Thymus (tissue), 11 donors: Measurements from ENCODE around the gene KCNK2. TPM values are rescaled to one million over a fixed set of nuclear protein-coding genes. Genes with fewer than 3 reads are reported as not detected.

Experiments
- DNase-seq, 9 donors: peaks; one replicate each; pipeline ENCODE4 v3.0.0-alpha.2; 2013; ENCODE audit warnings: low spot score in 9 of 9, low read depth in 6 of 9, missing footprints in 1 of 9
- H3K27ac ChIP-seq, 2 donors: one replicate each; pipeline ENCODE4 v1.5.1; 2013; ENCODE audit warnings: control low read depth in 1 of 2, low read depth in 1 of 2, low read length in 1 of 2, mild to moderate bottlenecking in 1 of 2, moderate library complexity in 1 of 2
- H3K27me3 ChIP-seq, 2 donors: one replicate each; pipeline ENCODE4 v1.5.1; 2013; ENCODE audit warnings: low read length in 1 of 2; ENCODE audit not compliant: control insufficient read depth in 2 of 2, insufficient read depth in 1 of 2
- H3K36me3 ChIP-seq, 2 donors: one replicate each; pipeline ENCODE4 v1.5.1; 2013; ENCODE audit warnings: low read length in 1 of 2, mild to moderate bottlenecking in 1 of 2, moderate library complexity in 1 of 2; ENCODE audit not compliant: control insufficient read depth in 2 of 2, insufficient read depth in 2 of 2
- H3K4me1 ChIP-seq, 2 donors: one replicate each; pipeline ENCODE4 v1.5.1; 2013; ENCODE audit warnings: low read length in 2 of 2; ENCODE audit not compliant: control insufficient read depth in 2 of 2, insufficient read depth in 2 of 2
- H3K4me3 ChIP-seq, 2 donors: one replicate each; pipeline ENCODE4 v1.5.1; 2013; ENCODE audit warnings: low read length in 2 of 2, control low read depth in 1 of 2, mild to moderate bottlenecking in 1 of 2
- H3K9me3 ChIP-seq, 2 donors: one replicate each; pipeline ENCODE4 v1.5.1; 2013; ENCODE audit warnings: low read length in 1 of 2, mild to moderate bottlenecking in 1 of 2; ENCODE audit not compliant: control insufficient read depth in 2 of 2, insufficient read depth in 1 of 2
- WGBS: extraction: QIAGEN DNeasy Blood & Tissue Kit; methylation state at CpG from one replicate; pipeline ENCODE4 v1.1.7; 2013; 5-methylcytosine and 5-hydroxymethylcytosine counted together
- polyA plus RNA-seq: library from polyadenylated mRNA; stranded (reverse); fragments of 200-250 nt; gene quantifications from one replicate; pipeline ENCODE4 v1.2.3, GENCODE V29; 2013
- total RNA-seq: library from RNA; stranded (reverse); fragments of 120-200 nt; gene quantifications from one replicate; pipeline ENCODE4 v1.2.4, GENCODE V29; 2013
- donor health status: healthy.

KCNK2 gene
- total and polyA plus RNA-seq, 2 donors = 0.30 to 0.57 TPM

DNA sequence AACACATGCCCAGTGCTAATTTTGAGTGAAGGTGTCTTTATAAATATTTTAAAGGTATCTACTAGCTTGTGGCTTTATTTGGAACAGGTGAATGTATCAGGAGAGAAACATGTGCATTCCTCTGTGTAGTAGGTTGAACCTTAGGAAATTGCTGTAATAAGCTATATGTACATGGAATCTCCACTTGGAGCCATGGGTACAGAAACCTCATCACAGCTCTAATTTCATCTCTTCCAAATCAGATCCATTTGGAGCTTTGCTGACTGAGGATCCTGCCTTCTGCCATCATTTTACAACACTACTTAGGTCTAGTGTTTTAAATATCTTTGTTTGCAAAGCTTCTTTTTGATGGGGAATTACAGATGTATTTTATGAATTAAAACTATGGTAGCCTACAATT, 2.1 kb downstream of the KCNK2 start:
- no peak overlapping the region for H3K4me3 ChIP-seq
- no peaks in the 10 kb centered on the region for H3K4me1 ChIP-seq
- no peak overlapping the region for H3K27ac ChIP-seq
- H3K36me3 ChIP-seq = no peaks in the 10 kb centered on the region
- H3K9me3 ChIP-seq = no peaks in the 10 kb centered on the region
- peaks cover 31 to 50% of the 10 kb centered on the region in 2 donors for H3K27me3 ChIP-seq
- no peak for DNase-seq

DNA sequence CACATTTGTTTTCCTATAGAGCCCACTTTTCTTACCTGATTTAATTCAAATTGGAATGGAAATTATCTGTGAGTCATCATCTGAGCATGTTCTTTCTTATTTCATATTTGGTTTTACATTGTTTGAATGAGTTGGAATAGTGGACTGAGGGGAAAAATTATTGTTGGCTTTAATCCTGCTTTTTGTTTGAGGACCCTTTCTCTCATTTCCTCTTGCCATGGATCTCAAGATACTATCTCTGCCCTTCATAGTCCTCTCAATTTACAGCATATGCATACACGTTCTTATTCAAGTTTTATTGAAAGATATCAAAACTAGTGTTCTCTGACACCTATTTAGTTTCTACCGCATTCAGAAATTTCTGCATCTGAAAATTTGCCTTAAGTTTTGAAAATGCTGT, 5.1 kb downstream of the KCNK2 start:
- H3K9me3 ChIP-seq = no peaks in the 10 kb centered on the region
- no peak overlapping the region for H3K4me3 ChIP-seq
- H3K27ac ChIP-seq = no peak overlapping the region
- no peaks in the 10 kb centered on the region for H3K36me3 ChIP-seq
- no peaks in the 10 kb centered on the region for H3K4me1 ChIP-seq
- peaks cover 13 to 23% of the 10 kb centered on the region in 2 donors for H3K27me3 ChIP-seq
- no peak for DNase-seq
- WGBS = 85% methylated on average over 2 of the region's 2 CpGs

- H3K27ac ChIP-seq = no peak overlapping the region
- no peak overlapping the region for H3K4me3 ChIP-seq
- no peaks in the 10 kb centered on the region for H3K9me3 ChIP-seq
- no peaks in the 10 kb centered on the region for H3K36me3 ChIP-seq
- no peak for DNase-seq
- no peaks in the 10 kb centered on the region for H3K4me1 ChIP-seq
- no peaks in the 10 kb centered on the region for H3K27me3 ChIP-seq
- whole genome bisulfite sequencing = 44% methylated on average over 1 of the region's 1 CpG
Observed at GRCh38 chr1:215094381-215094780, 11.8 kb downstream of the KCNK2 start.

GRCh38 chr1:215095524-215095923, 13.0 kb downstream of the KCNK2 start:
- no peaks in the 10 kb centered on the region for H3K36me3 ChIP-seq
- DNase-seq = no peak
- H3K27me3 ChIP-seq = no peaks in the 10 kb centered on the region
- WGBS = 85% methylated on average over 5 of the region's 5 CpGs
- H3K4me1 ChIP-seq = no peaks in the 10 kb centered on the region
- no peak overlapping the region for H3K27ac ChIP-seq
- H3K9me3 ChIP-seq = no peaks in the 10 kb centered on the region
- H3K4me3 ChIP-seq = no peak overlapping the region

- H3K4me3 ChIP-seq = no peak overlapping the region
- no peak overlapping the region for H3K27ac ChIP-seq
- no peak for DNase-seq
- no peaks in the 10 kb centered on the region for H3K9me3 ChIP-seq
- no peaks in the 10 kb centered on the region for H3K36me3 ChIP-seq
- whole genome bisulfite sequencing = 96% methylated on average over 3 of the region's 3 CpGs
- H3K4me1 ChIP-seq = no peaks in the 10 kb centered on the region
- H3K27me3 ChIP-seq = no peaks in the 10 kb centered on the region
Observed at GRCh38 chr1:215101511-215101910, 19.0 kb downstream of the KCNK2 start.

DNA sequence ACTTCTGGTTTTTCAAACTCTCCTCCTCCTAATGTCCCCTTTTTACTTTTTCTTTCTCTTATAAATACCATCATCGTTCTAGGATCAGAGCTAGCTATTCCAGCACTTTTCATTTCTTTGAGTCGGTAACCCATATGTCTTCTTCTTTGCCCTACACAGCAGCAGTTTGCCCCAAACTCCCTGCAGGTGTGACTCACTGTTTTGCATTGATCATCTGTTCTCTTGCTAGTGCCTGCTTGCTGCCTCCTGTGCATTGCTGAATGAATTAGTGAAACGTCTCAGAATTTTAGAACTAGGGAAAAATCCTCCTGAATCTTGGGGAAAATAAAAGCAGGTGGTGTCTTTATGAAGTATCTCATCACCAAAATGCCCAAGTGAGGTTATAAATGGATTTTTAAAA, 21.7 kb downstream of the KCNK2 start:
- Histone ChIP-seq H3K9me3 (no peaks in the 10 kb centered on the region), H3K27me3 (no peaks in the 10 kb centered on the region), H3K4me1 (no peaks in the 10 kb centered on the region), H3K27ac (no peak overlapping the region), H3K36me3 (no peaks in the 10 kb centered on the region), H3K4me3 (no peak overlapping the region)
- no peak for DNase-seq
- WGBS = 70% methylated on average over 3 of the region's 3 CpGs

DNA sequence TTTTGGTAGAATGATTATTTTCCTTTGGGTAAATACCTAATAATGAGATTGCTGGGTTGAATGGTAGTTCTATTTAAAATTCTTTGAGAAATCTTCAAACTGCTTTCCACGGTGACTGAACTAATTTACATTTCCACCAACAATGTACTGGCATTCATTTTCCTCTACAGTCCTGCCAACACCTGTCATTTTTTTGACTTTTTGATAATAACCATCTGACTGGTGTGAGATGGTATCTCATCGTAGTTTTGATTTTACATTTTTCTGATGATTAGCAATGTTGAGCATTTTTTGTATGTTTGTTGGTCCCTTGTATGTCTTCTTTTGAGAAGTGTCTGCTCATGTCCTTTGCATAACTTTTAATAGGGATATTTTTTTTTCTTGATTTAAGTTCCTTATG, 23.5 kb downstream of the KCNK2 start:
- no peaks in the 10 kb centered on the region for H3K9me3 ChIP-seq
- no peaks in the 10 kb centered on the region for H3K4me1 ChIP-seq
- H3K27me3 ChIP-seq = no peaks in the 10 kb centered on the region
- 96% methylated on average over 2 of the region's 2 CpGs for WGBS
- no peaks in the 10 kb centered on the region for H3K36me3 ChIP-seq
- no peak overlapping the region for H3K27ac ChIP-seq
- no peak overlapping the region for H3K4me3 ChIP-seq
- DNase-seq = no peak

GRCh38 chr1:215109171-215109570, 26.6 kb downstream of the KCNK2 start:
- 86% methylated on average over 5 of the region's 5 CpGs for WGBS
- no peak for DNase-seq
- H3K9me3 ChIP-seq = no peaks in the 10 kb centered on the region
- H3K4me3 ChIP-seq = no peak overlapping the region
- H3K27ac ChIP-seq = no peak overlapping the region
- H3K27me3 ChIP-seq = no peaks in the 10 kb centered on the region
- no peaks in the 10 kb centered on the region for H3K36me3 ChIP-seq
- no peaks in the 10 kb centered on the region for H3K4me1 ChIP-seq

- H3K4me3 ChIP-seq = no peak overlapping the region
- H3K9me3 ChIP-seq = no peaks in the 10 kb centered on the region
- H3K27me3 ChIP-seq = no peaks in the 10 kb centered on the region
- no peak overlapping the region for H3K27ac ChIP-seq
- no peaks in the 10 kb centered on the region for H3K4me1 ChIP-seq
- DNase-seq = no peak
- no peaks in the 10 kb centered on the region for H3K36me3 ChIP-seq
- WGBS = 94% methylated on average over 3 of the region's 3 CpGs
Observed at GRCh38 chr1:215111916-215112315, 29.4 kb downstream of the KCNK2 start.

DNA sequence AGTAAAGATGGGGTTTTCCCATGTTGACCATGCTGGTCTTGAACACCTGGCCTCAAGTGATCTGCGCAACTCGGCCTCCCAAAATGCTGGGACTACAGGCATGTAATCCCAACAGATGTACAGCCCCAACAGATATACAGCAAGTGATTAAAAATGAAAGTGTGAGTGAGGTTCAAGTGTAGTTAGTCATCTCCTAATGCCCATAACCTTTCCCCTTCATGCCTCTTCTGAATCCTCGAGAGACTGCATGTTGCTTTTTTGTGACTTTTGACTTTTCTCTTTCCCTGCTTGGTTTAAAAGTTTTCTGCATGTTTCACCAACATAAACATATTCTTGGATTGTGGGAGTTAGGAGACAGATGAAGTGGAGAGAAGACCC, 31.2 kb downstream of the KCNK2 start:
- Histone ChIP-seq H3K4me1 (no peaks in the 10 kb centered on the region), H3K9me3 (no peaks in the 10 kb centered on the region), H3K36me3 (no peaks in the 10 kb centered on the region), H3K4me3 (no peak overlapping the region), H3K27ac (no peak overlapping the region), H3K27me3 (no peaks in the 10 kb centered on the region)
- no peak for DNase-seq
- 98% methylated on average over 3 of the region's 3 CpGs for WGBS
